ENCODE results near the gene ACY1.

GRCh38 chr3:52001443-52001974 lies 18.2 kb downstream of the ACY1 start:
- TF ChIP-seq CTCF (IDR thresholded peaks at IDR 0.05) = peak in 5 of 7 experiments; percentile 67 to 95 (median 90)
- TF ChIP-seq EP300 (IDR thresholded peaks at IDR 0.05) = no peak
- TF ChIP-seq POLR2A (IDR thresholded peaks at IDR 0.05) = no peak
- TF ChIP-seq POLR2AphosphoS5 (IDR thresholded peaks at IDR 0.05) = peak in 1 of 3 donors; percentile 19
